GM18519 (cell line): ENCODE results near the gene MACROD1.
"Not testable (repeated sequence)": the region's sequence is repeated elsewhere in the genome, so short reads cannot be mapped to it uniquely, and the experiment has no call there.

Experiments used
- ATAC-seq: cut with Tn5 transposase; IDR thresholded peaks from one replicate; pipeline ENCODE4 v1.9.1; 2021; ENCODE audit warnings: mild to moderate bottlenecking, moderate library complexity; ENCODE audit not compliant: unreplicated experiment, low FRiP score

Gene MACROD1

GRCh38 chr11:64185693-64186491 is 20.0 kb upstream of the MACROD1 start, which contains the start of gene STIP1:
STIP1 (plus strand) TSS chr11:64186171; CDS start chr11:64186262, 91 bp downstream.
- peak; percentile 79 for ATAC-seq

GRCh38 chr11:64185175-64185692 is 19.3 kb upstream of the MACROD1 start:
- peak; percentile 9 for ATAC-seq

GRCh38 chr11:64183890-64184289 is 18.0 kb upstream of the MACROD1 start:
- ATAC-seq: no peak

GRCh38 chr11:64181506-64182411 is 15.8 kb upstream of the MACROD1 start:
- no peak for ATAC-seq

GRCh38 chr11:64180891-64181290 is 15.0 kb upstream of the MACROD1 start:
- ATAC-seq: no peak

GRCh38 chr11:64178951-64179639 is 13.2 kb upstream of the MACROD1 start:
- ATAC-seq: no peak

- ATAC-seq: no peak
These were observed 12.3 kb upstream of the MACROD1 start for GRCh38 chr11:64178203-64178602.

- ATAC-seq: no peak
These were observed 10.8 kb upstream of the MACROD1 start for GRCh38 chr11:64176751-64177150.

GRCh38 chr11:64173616-64174355 is 7.9 kb upstream of the MACROD1 start:
- no peak for ATAC-seq

GRCh38 chr11:64170419-64170818 is 4.5 kb upstream of the MACROD1 start:
- ATAC-seq: no peak

GRCh38 chr11:64165481-64165841 is 452 bp downstream of the MACROD1 start:
- no peak for ATAC-seq

GRCh38 chr11:64164392-64165312 is 1.3 kb downstream of the MACROD1 start:
- ATAC-seq: no peak

GRCh38 chr11:64163951-64164350 is 2.0 kb downstream of the MACROD1 start:
- ATAC-seq: no peak

- not testable (repeated sequence) for ATAC-seq
These were observed 3.1 kb downstream of the MACROD1 start for GRCh38 chr11:64162769-64163168.

- no peak for ATAC-seq
These were observed 4.9 kb downstream of the MACROD1 start for GRCh38 chr11:64161037-64161436.

GRCh38 chr11:64157631-64158394 is 8.1 kb downstream of the MACROD1 start:
- ATAC-seq: no peak

GRCh38 chr11:64156235-64157011 is 9.5 kb downstream of the MACROD1 start:
- no peak for ATAC-seq
